GM23338 (cell line): Measurements from ENCODE around the gene DSCAML1. TPM values are rescaled to one million over a fixed set of nuclear protein-coding genes. Genes with fewer than 3 reads are reported as not detected.

ENCODE experiments used
- ATAC-seq: fragments of 200-7000 bp; cut with Tn5 transposase; 3 replicates; pipeline ENCODE4 v1.9.1; 2020
- DNase-seq: peaks from one replicate; pipeline ENCODE4 v3.0.0-alpha.2; 2015; ENCODE audit warnings: low spot score
- H2AFZ ChIP-seq: fragments of 200-600 bp; sonication (generic); 2 replicates; pipeline ENCODE4 v1.8.0; 2016; ENCODE audit warnings: antibody characterized with exemption, mild to moderate bottlenecking, moderate library complexity
- H3F3A ChIP-seq: fragments of 200-600 bp; sonication (generic); replicated peaks from 2 replicates; pipeline ENCODE4 v1.8.0; 2017; ENCODE audit warnings: antibody characterized with exemption, mixed run types, low read depth
- H3K27ac ChIP-seq: fragments of 200-600 bp; sonication (generic); 2 replicates; pipeline ENCODE4 v1.6.1; 2016; ENCODE audit warnings: low read depth
- H3K27me3 ChIP-seq: fragments of 200-600 bp; sonication (generic); 2 replicates; pipeline ENCODE4 v1.8.0; 2016; ENCODE audit warnings: mild to moderate bottlenecking, mixed run types, moderate library complexity; ENCODE audit not compliant: insufficient read depth
- H3K36me3 ChIP-seq: fragments of 200-600 bp; sonication (generic); 2 replicates; pipeline ENCODE4 v1.8.0; 2016; ENCODE audit warnings: mild to moderate bottlenecking; ENCODE audit not compliant: insufficient read depth
- H3K4me1 ChIP-seq: fragments of 200-600 bp; sonication (generic); 2 replicates; pipeline ENCODE4 v1.8.0; 2016; ENCODE audit warnings: mild to moderate bottlenecking, moderate library complexity; ENCODE audit not compliant: insufficient read depth
- H3K4me2 ChIP-seq: fragments of 200-600 bp; sonication (generic); 2 replicates; pipeline ENCODE4 v1.7.1; 2017; ENCODE audit warnings: mixed run types
- H3K4me3 ChIP-seq: fragments of 200-600 bp; sonication (generic); 2 replicates; pipeline ENCODE4 v1.6.1; 2016; ENCODE audit warnings: mixed run types
- H3K79me2 ChIP-seq: fragments of 200-600 bp; sonication (generic); replicated peaks from 2 replicates; pipeline ENCODE4 v1.8.0; 2017; ENCODE audit warnings: mild to moderate bottlenecking; ENCODE audit not compliant: insufficient read depth
- H3K9me2 ChIP-seq: fragments of 200-600 bp; sonication (generic); 2 replicates; pipeline ENCODE4 v1.8.0; 2017; ENCODE audit not compliant: insufficient read depth
- H4K20me1 ChIP-seq: fragments of 200-600 bp; sonication (generic); replicated peaks from 2 replicates; pipeline ENCODE4 v1.8.0; 2017; ENCODE audit warnings: mild to moderate bottlenecking; ENCODE audit not compliant: insufficient read depth
- H3K27ac Mint-ChIP-seq: 2 replicates; pipeline ENCODE4 v1.8.0; 2020; ENCODE audit warnings: inconsistent platforms, mild to moderate bottlenecking, moderate library complexity, mixed read lengths
- H3K27me3 Mint-ChIP-seq: 3 replicates; pipeline ENCODE4 v1.8.0; 2022; ENCODE audit warnings: low read depth, mild to moderate bottlenecking, moderate library complexity, mixed read lengths, inconsistent platforms; ENCODE audit not compliant: insufficient read depth, poor library complexity
- H3K36me3 Mint-ChIP-seq: 3 replicates; pipeline ENCODE4 v1.8.0; 2021; ENCODE audit warnings: low read depth, mild to moderate bottlenecking, inconsistent platforms, moderate library complexity, mixed read lengths
- H3K4me1 Mint-ChIP-seq: 3 replicates; pipeline ENCODE4 v1.8.0; 2020; ENCODE audit warnings: mild to moderate bottlenecking, inconsistent platforms, mixed read lengths
- H3K4me3 Mint-ChIP-seq: 3 replicates; pipeline ENCODE4 v1.8.0; 2021; ENCODE audit warnings: moderate library complexity, mild to moderate bottlenecking, inconsistent platforms, mixed read lengths
- H3K9me3 Mint-ChIP-seq: 3 replicates; pipeline ENCODE4 v1.8.0; 2020; ENCODE audit warnings: moderate library complexity, mild to moderate bottlenecking, inconsistent platforms, mixed read lengths
- CREB1 ChIP-seq: fragments of 250-450 bp; sonication (Bioruptor Pico); IDR thresholded peaks from 2 replicates; pipeline ENCODE4 v1.5.0; 2020; ENCODE audit warnings: low read depth, mild to moderate bottlenecking, moderate library complexity
- EZH2 ChIP-seq: fragments of 200-600 bp; sonication (generic); IDR thresholded peaks from one replicate; pipeline ENCODE4 v1.8.0; 2017; ENCODE audit warnings: antibody characterized with exemption, mild to moderate bottlenecking, low read depth; ENCODE audit not compliant: unreplicated experiment
- EZH2phosphoT487 ChIP-seq: fragments of 200-600 bp; sonication (generic); IDR thresholded peaks from one replicate; pipeline ENCODE4 v1.8.1; 2018; ENCODE audit warnings: antibody characterized with exemption; ENCODE audit not compliant: unreplicated experiment
- JUNB ChIP-seq: IDR thresholded peaks from one replicate; pipeline ENCODE4 v1.6.1; 2016; ENCODE audit warnings: antibody characterized with exemption; ENCODE audit not compliant: unreplicated experiment
- NANOG ChIP-seq: IDR thresholded peaks from 2 replicates; pipeline ENCODE4 v1.6.1; 2016; ENCODE audit warnings: antibody characterized with exemption, borderline replicate concordance
- POLR2AphosphoS5 ChIP-seq: IDR thresholded peaks from 2 replicates; pipeline ENCODE4 v1.6.1; 2016; ENCODE audit warnings: antibody characterized with exemption, low read depth
- STAT1 ChIP-seq: IDR thresholded peaks from one replicate; pipeline ENCODE4 v1.6.1; 2016; ENCODE audit warnings: antibody characterized with exemption; ENCODE audit not compliant: unreplicated experiment
- ZNF114 ChIP-seq: fragments of 250-450 bp; sonication (Bioruptor Pico); IDR thresholded peaks from 2 replicates; pipeline ENCODE4 v1.5.0; 2020; ENCODE audit warnings: mild to moderate bottlenecking, moderate library complexity
- ZNF331 ChIP-seq: fragments of 250-450 bp; sonication (Bioruptor Pico); IDR thresholded peaks from 2 replicates; pipeline ENCODE4 v1.5.0; 2020; ENCODE audit warnings: low read depth, mild to moderate bottlenecking, moderate library complexity
- polyA plus RNA-seq: library from polyadenylated mRNA; unstranded; fragments of >200 nt; fragmentation: Nextera tagmentation; extraction: Ambion mirVana; gene quantifications from 2 replicates; pipeline ENCODE4 v1.2.1, GENCODE V29; 2016
- total RNA-seq: library from RNA; depleted of rRNA; stranded (reverse); fragments of >200 nt; shearing (Covaris generic); gene quantifications from 2 replicates; pipeline ENCODE4 v1.2.3, GENCODE V29; 2014
- TF ChIP-seq, protein P1 (sequence below): IDR thresholded peaks from 2 replicates; pipeline ENCODE4 v1.6.1; 2016; ENCODE audit warnings: antibody characterized with exemption
- TF ChIP-seq, protein P2 (sequence below), 2 experiments: fragments of 200-600 bp in 1 of 2; sonication (generic) in 1 of 2; conservative IDR thresholded peaks; 2 replicates each; pipeline versions ENCODE4 v1.5.1 to v1.6.1; 2016 to 2017; ENCODE audit warnings: antibody characterized with exemption in 2 of 2, low read depth in 2 of 2, mild to moderate bottlenecking in 2 of 2, moderate library complexity in 1 of 2

Gene DSCAML1
- total and polyA plus RNA-seq, 2 experiments from 2014 or later = 0.17 TPM; not detected in 1

DNA sequence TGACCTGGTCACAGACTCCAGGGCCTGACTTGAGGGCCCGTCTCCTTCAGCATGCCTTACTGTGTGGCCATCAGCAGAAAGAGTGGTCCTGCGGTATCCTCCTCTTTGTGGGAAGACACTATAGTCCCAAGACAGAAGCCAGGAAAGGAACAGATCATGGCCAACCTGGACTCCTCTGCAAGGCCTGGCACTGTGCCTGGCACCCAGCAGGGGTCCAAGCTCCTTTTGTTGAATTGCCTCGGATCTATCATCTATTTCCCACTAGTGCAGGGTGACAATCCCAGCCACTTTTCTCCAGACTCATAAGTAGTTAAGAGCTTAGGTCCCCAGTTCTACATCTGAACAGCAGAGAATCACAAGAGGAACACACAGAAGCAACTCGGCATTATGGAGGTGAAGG lies 27.0 kb downstream of the DSCAML1 start:
- H3K79me2 ChIP-seq = no peaks in the 10 kb centered on the region
- no peak for ATAC-seq
- H3K4me2 ChIP-seq = no peak overlapping the region
- H3K27me3 Mint-ChIP-seq = peaks cover 2% of the 10 kb centered on the region
- H3K4me1 Mint-ChIP-seq = no peaks in the 10 kb centered on the region
- TF ChIP-seq ZNF114 (CRISPR knock-in tag) (no peak), EZH2 (no peak), JUNB (no peak), STAT1 (no peak), ZNF331 (no peak), POLR2AphosphoS5 (no peak), EZH2phosphoT487 (no peak)
- TF ChIP-seq, protein P1, sequence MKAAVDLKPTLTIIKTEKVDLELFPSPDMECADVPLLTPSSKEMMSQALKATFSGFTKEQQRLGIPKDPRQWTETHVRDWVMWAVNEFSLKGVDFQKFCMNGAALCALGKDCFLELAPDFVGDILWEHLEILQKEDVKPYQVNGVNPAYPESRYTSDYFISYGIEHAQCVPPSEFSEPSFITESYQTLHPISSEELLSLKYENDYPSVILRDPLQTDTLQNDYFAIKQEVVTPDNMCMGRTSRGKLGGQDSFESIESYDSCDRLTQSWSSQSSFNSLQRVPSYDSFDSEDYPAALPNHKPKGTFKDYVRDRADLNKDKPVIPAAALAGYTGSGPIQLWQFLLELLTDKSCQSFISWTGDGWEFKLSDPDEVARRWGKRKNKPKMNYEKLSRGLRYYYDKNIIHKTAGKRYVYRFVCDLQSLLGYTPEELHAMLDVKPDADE = no peak
- TF ChIP-seq, protein P2, sequence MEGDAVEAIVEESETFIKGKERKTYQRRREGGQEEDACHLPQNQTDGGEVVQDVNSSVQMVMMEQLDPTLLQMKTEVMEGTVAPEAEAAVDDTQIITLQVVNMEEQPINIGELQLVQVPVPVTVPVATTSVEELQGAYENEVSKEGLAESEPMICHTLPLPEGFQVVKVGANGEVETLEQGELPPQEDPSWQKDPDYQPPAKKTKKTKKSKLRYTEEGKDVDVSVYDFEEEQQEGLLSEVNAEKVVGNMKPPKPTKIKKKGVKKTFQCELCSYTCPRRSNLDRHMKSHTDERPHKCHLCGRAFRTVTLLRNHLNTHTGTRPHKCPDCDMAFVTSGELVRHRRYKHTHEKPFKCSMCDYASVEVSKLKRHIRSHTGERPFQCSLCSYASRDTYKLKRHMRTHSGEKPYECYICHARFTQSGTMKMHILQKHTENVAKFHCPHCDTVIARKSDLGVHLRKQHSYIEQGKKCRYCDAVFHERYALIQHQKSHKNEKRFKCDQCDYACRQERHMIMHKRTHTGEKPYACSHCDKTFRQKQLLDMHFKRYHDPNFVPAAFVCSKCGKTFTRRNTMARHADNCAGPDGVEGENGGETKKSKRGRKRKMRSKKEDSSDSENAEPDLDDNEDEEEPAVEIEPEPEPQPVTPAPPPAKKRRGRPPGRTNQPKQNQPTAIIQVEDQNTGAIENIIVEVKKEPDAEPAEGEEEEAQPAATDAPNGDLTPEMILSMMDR (conservative IDR thresholded peaks at IDR 0.05; ENCODE audit: low read depth in 2 of 2) = no peak
- no peak overlapping the region for H3K27ac Mint-ChIP-seq
- no peak overlapping the region for H3K4me3 ChIP-seq
- no peaks in the 10 kb centered on the region for H4K20me1 ChIP-seq
- H3K4me3 Mint-ChIP-seq = no peak overlapping the region
- no peaks in the 10 kb centered on the region for H3K36me3 Mint-ChIP-seq
- no peaks in the 10 kb centered on the region for H3K27me3 ChIP-seq
- no peaks in the 10 kb centered on the region for H3F3A ChIP-seq
- no peak for DNase-seq
- H2AFZ ChIP-seq = no peak overlapping the region
- H3K9me2 ChIP-seq = no peaks in the 10 kb centered on the region
- H3K36me3 ChIP-seq = no peaks in the 10 kb centered on the region
- H3K4me1 ChIP-seq = no peaks in the 10 kb centered on the region
- H3K9me3 Mint-ChIP-seq = no peaks in the 10 kb centered on the region
- H3K27ac ChIP-seq = no peak overlapping the region

DNA sequence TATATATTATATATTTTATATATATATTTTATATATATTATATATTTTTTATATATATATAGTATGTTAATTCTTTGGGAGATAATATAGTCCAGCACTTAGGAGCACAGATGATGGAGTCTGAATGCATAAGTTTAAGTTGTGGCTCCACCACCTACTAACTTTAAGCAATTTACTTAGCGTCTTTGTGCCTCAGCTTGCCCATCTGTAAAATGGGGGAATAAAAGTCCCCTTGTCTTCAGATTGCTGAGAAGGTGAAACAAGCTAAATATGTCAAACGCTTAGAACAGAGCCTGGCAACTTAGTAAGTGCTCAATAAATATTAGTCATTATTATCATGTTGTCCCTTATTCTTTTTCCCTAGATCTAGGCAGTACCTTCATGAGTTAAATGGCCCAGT lies 27.5 kb downstream of the DSCAML1 start:
- Mint-ChIP-seq H3K4me3 (no peak overlapping the region), H3K27ac (no peak overlapping the region), H3K36me3 (no peaks in the 10 kb centered on the region), H3K4me1 (no peaks in the 10 kb centered on the region), H3K27me3 (peaks cover 2% of the 10 kb centered on the region), H3K9me3 (no peaks in the 10 kb centered on the region)
- no peak overlapping the region for H3K4me2 ChIP-seq
- no peak overlapping the region for H2AFZ ChIP-seq
- H3K79me2 ChIP-seq = no peaks in the 10 kb centered on the region
- no peaks in the 10 kb centered on the region for H3K27me3 ChIP-seq
- H3F3A ChIP-seq = no peaks in the 10 kb centered on the region
- no peak overlapping the region for H3K4me3 ChIP-seq
- no peaks in the 10 kb centered on the region for H4K20me1 ChIP-seq
- H3K36me3 ChIP-seq = no peaks in the 10 kb centered on the region
- no peaks in the 10 kb centered on the region for H3K9me2 ChIP-seq
- ATAC-seq (no peak), DNase-seq (no peak)
- H3K27ac ChIP-seq = no peak overlapping the region
- H3K4me1 ChIP-seq = no peaks in the 10 kb centered on the region
- TF ChIP-seq STAT1 = no peak
- TF ChIP-seq CREB1 (CRISPR knock-in tag) = no peak
- TF ChIP-seq ZNF331 = no peak
- TF ChIP-seq, protein P2 (conservative IDR thresholded peaks at IDR 0.05; ENCODE audit: low read depth in 2 of 2) = no peak
- no peak for TF ChIP-seq POLR2AphosphoS5
- no peak for TF ChIP-seq JUNB
- no peak for TF ChIP-seq NANOG
